ENCODE measurements around the gene FHOD1.

FHOD1 gene

GRCh38 chr16:67190448-67191399 is 56.6 kb downstream of the FHOD1 start:
- TF ChIP-seq, protein P1, sequence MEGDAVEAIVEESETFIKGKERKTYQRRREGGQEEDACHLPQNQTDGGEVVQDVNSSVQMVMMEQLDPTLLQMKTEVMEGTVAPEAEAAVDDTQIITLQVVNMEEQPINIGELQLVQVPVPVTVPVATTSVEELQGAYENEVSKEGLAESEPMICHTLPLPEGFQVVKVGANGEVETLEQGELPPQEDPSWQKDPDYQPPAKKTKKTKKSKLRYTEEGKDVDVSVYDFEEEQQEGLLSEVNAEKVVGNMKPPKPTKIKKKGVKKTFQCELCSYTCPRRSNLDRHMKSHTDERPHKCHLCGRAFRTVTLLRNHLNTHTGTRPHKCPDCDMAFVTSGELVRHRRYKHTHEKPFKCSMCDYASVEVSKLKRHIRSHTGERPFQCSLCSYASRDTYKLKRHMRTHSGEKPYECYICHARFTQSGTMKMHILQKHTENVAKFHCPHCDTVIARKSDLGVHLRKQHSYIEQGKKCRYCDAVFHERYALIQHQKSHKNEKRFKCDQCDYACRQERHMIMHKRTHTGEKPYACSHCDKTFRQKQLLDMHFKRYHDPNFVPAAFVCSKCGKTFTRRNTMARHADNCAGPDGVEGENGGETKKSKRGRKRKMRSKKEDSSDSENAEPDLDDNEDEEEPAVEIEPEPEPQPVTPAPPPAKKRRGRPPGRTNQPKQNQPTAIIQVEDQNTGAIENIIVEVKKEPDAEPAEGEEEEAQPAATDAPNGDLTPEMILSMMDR (IDR thresholded peaks at IDR 0.05; ENCODE audit: low read depth, low read length, missing control alignments), result no peak
- H3K4me3 ChIP-seq (replicated peaks; ENCODE audit: low read depth, low read length), result no peak overlapping the region
- no peak for DNase-seq (ENCODE audit: extremely low read depth, low read depth)

DNA sequence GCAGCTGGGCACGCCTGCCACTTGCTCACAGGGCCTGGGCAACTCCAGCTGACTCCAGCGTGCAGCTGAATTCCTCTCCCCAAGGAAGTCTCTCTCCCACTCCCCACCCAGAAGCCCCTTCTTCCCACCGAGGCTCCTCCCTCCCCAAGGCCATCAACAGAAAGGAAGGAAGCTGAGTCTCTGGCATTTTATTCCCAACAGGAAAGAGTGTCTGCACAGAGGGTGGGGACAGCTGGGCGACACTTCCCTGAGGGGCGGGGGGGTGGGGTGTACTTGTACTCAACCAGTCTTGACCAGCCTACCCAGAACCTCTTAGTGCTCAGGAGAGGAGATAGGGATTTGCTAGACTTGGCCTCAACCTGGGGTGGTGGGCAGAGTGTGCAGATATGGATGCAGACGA is 57.2 kb downstream of the FHOD1 start, which contains the start of gene EXOC3L1:
EXOC3L1 (minus strand) TSS at position 96 of the 400 bp plus-strand sequence. CDS start 460 bp downstream, outside the sequence.
- TF ChIP-seq, protein P1 (IDR thresholded peaks at IDR 0.05; ENCODE audit: low read depth, low read length, missing control alignments), result no peak
- no peak within 1 kb of the TSS for H3K4me3 ChIP-seq (replicated peaks; ENCODE audit: low read depth, low read length)
- no peak for DNase-seq (ENCODE audit: extremely low read depth, low read depth)

GRCh38 chr16:67188798-67189197 is 58.5 kb downstream of the FHOD1 start:
- H3K4me3 ChIP-seq (replicated peaks; ENCODE audit: low read depth, low read length), result no peak overlapping the region
- TF ChIP-seq, protein P1 (IDR thresholded peaks at IDR 0.05; ENCODE audit: low read depth, low read length, missing control alignments), result no peak
- no peak for DNase-seq (ENCODE audit: extremely low read depth, low read depth)

GRCh38 chr16:67188323-67188722 is 59.0 kb downstream of the FHOD1 start:
- TF ChIP-seq, protein P1 (IDR thresholded peaks at IDR 0.05; ENCODE audit: low read depth, low read length, missing control alignments), result no peak
- no peak for DNase-seq (ENCODE audit: extremely low read depth, low read depth)
- H3K4me3 ChIP-seq (replicated peaks; ENCODE audit: low read depth, low read length), result no peak overlapping the region

DNA sequence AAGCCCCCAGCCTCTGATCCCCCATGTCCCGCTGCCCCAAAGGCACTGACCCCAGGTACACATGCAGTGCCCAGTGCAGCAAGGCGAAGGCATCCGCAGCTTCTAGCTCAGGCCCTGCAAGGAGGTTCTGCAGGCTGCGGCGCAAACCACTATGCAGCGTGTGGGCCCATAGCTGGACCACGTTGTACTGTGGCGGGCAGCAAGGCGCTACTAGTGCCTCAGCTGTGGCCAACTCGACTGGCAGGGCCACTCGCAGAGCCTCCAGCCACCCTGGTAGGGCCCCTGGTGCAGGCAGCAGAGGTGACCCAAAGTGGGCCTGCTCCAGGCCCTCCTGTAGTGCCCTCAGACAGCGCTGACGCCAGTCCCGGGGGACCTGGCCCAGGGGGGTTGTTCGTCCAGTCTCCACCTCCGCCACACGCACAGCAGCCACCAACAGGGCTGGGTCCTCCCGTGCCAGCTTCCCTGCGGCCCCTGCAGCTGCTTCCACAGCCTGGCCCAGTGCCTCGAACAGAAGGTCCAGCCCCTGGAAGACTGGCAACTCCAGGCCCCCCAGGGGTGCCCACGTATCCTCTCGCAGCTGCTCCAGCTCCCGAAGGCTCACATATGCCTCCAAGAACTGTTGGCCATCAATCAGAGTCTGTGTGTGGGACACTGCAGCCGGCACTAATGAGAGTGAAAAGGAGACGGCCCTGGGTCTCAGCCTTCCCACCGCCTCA is 59.9 kb downstream of the FHOD1 start:
- no peak overlapping the region for H3K4me3 ChIP-seq (replicated peaks; ENCODE audit: low read depth, low read length)
- TF ChIP-seq, protein P1 (IDR thresholded peaks at IDR 0.05; ENCODE audit: low read depth, low read length, missing control alignments), result no peak
- DNase-seq (ENCODE audit: extremely low read depth, low read depth), result no peak

DNA sequence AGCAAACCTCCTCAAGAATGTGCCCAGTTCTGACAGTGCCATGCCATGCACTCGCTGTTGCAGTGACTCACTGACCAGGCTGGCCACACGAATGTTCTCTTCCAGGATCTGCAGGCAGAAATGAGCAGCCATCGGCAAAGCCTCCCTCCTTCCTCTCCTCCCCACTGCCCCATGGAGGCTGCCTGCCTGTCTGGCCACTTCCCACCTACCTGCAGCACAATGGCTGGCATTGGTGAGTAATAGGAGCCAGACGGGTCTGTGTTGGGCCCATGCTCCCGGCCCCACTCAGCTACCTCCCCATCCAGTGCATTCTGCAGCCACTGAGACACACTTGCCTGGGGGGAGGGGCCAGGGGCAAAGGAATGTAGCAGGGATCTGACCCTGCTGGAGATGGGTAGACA is 60.7 kb downstream of the FHOD1 start:
- TF ChIP-seq, protein P1 (IDR thresholded peaks at IDR 0.05; ENCODE audit: low read depth, low read length, missing control alignments), result no peak
- no peak for DNase-seq (ENCODE audit: extremely low read depth, low read depth)
- H3K4me3 ChIP-seq (replicated peaks; ENCODE audit: low read depth, low read length), result no peak overlapping the region
